ENCODE data around the gene PPP1R15B. TPM values are rescaled to one million over a fixed set of nuclear protein-coding genes. Genes with fewer than 3 reads are reported as not detected.

The PPP1R15B gene
- polyA plus RNA-seq, 1 donor (not counting 4 experiments of a cell fraction or from before 2014, with no cell fraction given), result 19.1 TPM

DNA sequence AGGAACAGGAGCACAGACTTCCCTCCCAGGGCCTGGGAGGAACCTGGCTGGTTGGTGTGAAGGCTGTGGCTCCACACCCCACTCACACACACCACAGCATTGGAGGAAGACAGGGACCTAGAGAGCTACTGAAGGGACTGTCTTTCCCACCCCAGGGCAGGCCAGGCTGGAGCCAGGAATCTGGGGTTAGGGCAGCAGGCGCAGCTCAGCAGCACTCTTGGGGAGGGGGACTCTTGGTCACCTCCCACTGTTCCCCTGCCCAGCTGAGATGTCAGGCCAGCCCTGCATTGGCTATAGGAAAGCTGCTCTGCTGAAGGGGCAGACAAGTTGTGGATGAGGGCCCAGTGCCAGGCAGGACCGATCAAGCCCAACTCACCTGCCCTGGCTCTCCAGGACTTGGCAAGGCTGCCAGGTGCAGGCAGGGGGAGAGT lies 50.3 kb downstream of the PPP1R15B start:
- no peaks in the 10 kb centered on the region for H3K9me3 ChIP-seq (ENCODE audit: control insufficient read depth, low read depth, low read length)
- FAIRE-seq, result no peak
- no peak for DNase-seq (ENCODE audit: low read depth, low spot score)
- H3K4me1 ChIP-seq (ENCODE audit: control insufficient read depth, extremely low read depth, insufficient read depth, low read length), result peaks cover 12% of the 10 kb centered on the region
- TF ChIP-seq, protein P1, sequence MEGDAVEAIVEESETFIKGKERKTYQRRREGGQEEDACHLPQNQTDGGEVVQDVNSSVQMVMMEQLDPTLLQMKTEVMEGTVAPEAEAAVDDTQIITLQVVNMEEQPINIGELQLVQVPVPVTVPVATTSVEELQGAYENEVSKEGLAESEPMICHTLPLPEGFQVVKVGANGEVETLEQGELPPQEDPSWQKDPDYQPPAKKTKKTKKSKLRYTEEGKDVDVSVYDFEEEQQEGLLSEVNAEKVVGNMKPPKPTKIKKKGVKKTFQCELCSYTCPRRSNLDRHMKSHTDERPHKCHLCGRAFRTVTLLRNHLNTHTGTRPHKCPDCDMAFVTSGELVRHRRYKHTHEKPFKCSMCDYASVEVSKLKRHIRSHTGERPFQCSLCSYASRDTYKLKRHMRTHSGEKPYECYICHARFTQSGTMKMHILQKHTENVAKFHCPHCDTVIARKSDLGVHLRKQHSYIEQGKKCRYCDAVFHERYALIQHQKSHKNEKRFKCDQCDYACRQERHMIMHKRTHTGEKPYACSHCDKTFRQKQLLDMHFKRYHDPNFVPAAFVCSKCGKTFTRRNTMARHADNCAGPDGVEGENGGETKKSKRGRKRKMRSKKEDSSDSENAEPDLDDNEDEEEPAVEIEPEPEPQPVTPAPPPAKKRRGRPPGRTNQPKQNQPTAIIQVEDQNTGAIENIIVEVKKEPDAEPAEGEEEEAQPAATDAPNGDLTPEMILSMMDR (optimal IDR thresholded peaks at IDR 0.05 in 1 of 3, IDR thresholded peaks at IDR 0.05 in 1 of 3, conservative IDR thresholded peaks at IDR 0.05 in 1 of 3; ENCODE audit: extremely low read depth in 1 of 3, insufficient read depth in 2 of 3, low read length in 3 of 3), result no peak
- no peak for TF ChIP-seq EZH2 (IDR thresholded peaks at IDR 0.05; ENCODE audit: low read length)
- H3K9me1 ChIP-seq (ENCODE audit: control insufficient read depth, extremely low read depth, insufficient read depth, low read length), result no peaks in the 10 kb centered on the region
- H3K27ac ChIP-seq (ENCODE audit: control insufficient read depth, insufficient read depth, low read length), result no peak overlapping the region
- dilution Hi-C loops (cut with MboI; ENCODE audit: extremely low pct_ligation_motif_present, low sequenced_read_pairs), result no loop called here
- H3K4me2 ChIP-seq (ENCODE audit: control insufficient read depth, extremely low read depth, insufficient read depth, low read depth, low read length), result no peak overlapping the region
- H3K27me3 ChIP-seq (ENCODE audit: control insufficient read depth, extremely low read depth, insufficient read depth, low read length), result peaks cover 10% of the 10 kb centered on the region
- no peaks in the 10 kb centered on the region for H3K79me2 ChIP-seq (ENCODE audit: control insufficient read depth, insufficient read depth, low read length)
- no peak overlapping the region for H3K4me3 ChIP-seq (ENCODE audit: control insufficient read depth in 2 of 3, extremely low read depth in 1 of 3, insufficient read depth in 2 of 3, low read depth in 1 of 3, low read length in 3 of 3)
- no peaks in the 10 kb centered on the region for H3K36me3 ChIP-seq (ENCODE audit: control insufficient read depth in 2 of 2, extremely low read depth in 1 of 2, insufficient read depth in 2 of 2, low read length in 2 of 2)
- no peaks in the 10 kb centered on the region for H4K20me1 ChIP-seq (ENCODE audit: control insufficient read depth, extremely low read depth, insufficient read depth, low read length)
- H2AFZ ChIP-seq (ENCODE audit: control insufficient read depth, low read length), result no peak overlapping the region
- H3K9ac ChIP-seq (ENCODE audit: control insufficient read depth, extremely low read depth, insufficient read depth, low read length), result no peak overlapping the region

DNA sequence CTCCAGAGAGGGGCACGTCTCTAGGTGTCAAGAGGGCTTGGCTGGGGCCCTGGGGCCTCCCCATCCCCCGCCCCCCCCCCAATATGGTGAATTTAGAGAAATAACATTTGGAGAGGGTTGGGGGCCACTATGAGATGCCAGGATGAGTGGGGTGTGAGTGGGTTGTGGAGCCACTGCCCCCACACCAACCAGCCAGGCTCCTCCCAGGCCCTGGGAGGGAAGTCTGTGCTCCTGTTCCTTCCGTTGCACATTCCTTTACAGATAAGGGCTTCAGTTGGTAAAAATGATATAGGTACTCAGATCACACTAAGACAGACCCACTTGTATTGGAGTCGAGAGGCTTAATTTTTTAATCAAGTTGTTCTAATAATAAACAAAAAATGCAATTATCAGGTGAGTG lies 51.3 kb downstream of the PPP1R15B start:
- Histone ChIP-seq H3K9me3 (ENCODE audit: control insufficient read depth, low read depth, low read length) (no peaks in the 10 kb centered on the region), H3K27me3 (ENCODE audit: control insufficient read depth, extremely low read depth, insufficient read depth, low read length) (peaks cover 10% of the 10 kb centered on the region), H3K4me1 (ENCODE audit: control insufficient read depth, extremely low read depth, insufficient read depth, low read length) (peaks cover 12% of the 10 kb centered on the region), H3K4me2 (ENCODE audit: control insufficient read depth, extremely low read depth, insufficient read depth, low read depth, low read length) (no peak overlapping the region), H3K9ac (ENCODE audit: control insufficient read depth, extremely low read depth, insufficient read depth, low read length) (no peak overlapping the region), H3K79me2 (ENCODE audit: control insufficient read depth, insufficient read depth, low read length) (no peaks in the 10 kb centered on the region), H3K9me1 (ENCODE audit: control insufficient read depth, extremely low read depth, insufficient read depth, low read length) (no peaks in the 10 kb centered on the region), H2AFZ (ENCODE audit: control insufficient read depth, low read length) (no peak overlapping the region), H3K36me3 (ENCODE audit: control insufficient read depth in 2 of 2, extremely low read depth in 1 of 2, insufficient read depth in 2 of 2, low read length in 2 of 2) (no peaks in the 10 kb centered on the region), H3K27ac (ENCODE audit: control insufficient read depth, insufficient read depth, low read length) (no peak overlapping the region), H4K20me1 (ENCODE audit: control insufficient read depth, extremely low read depth, insufficient read depth, low read length) (no peaks in the 10 kb centered on the region), H3K4me3 (ENCODE audit: control insufficient read depth in 2 of 3, extremely low read depth in 1 of 3, insufficient read depth in 2 of 3, low read depth in 1 of 3, low read length in 3 of 3) (no peak overlapping the region)
- TF ChIP-seq, protein P1 (optimal IDR thresholded peaks at IDR 0.05 in 1 of 3, IDR thresholded peaks at IDR 0.05 in 1 of 3, conservative IDR thresholded peaks at IDR 0.05 in 1 of 3; ENCODE audit: extremely low read depth in 1 of 3, insufficient read depth in 2 of 3, low read length in 3 of 3), result no peak
- TF ChIP-seq EZH2 (IDR thresholded peaks at IDR 0.05; ENCODE audit: low read length), result no peak
- dilution Hi-C loops (cut with MboI; ENCODE audit: extremely low pct_ligation_motif_present, low sequenced_read_pairs), result no loop called here
- DNase-seq (ENCODE audit: low read depth, low spot score), result no peak
- FAIRE-seq, result no peak
